ENCODE measurements around the gene SMG6. TPM values are rescaled to one million over a fixed set of nuclear protein-coding genes. Genes with fewer than 3 reads are reported as not detected.

Gene SMG6
- total RNA-seq, 1 experiment from 2014 or later: 33.8 TPM

GRCh38 chr17:2274414-2274813 lies 29.2 kb downstream of the SMG6 start:
- H3K36me3 ChIP-seq (ENCODE audit: control insufficient read depth, insufficient read depth, low read length): no peaks in the 10 kb centered on the region
- H3K4me3 ChIP-seq (ENCODE audit: low read depth, low read length): no peak overlapping the region
- Mint-ChIP-seq H3K27me3 (ENCODE audit: insufficient read depth, unreplicated experiment) (no peaks in the 10 kb centered on the region), H3K9me3 (ENCODE audit: unreplicated experiment) (no peaks in the 10 kb centered on the region), H3K36me3 (ENCODE audit: insufficient read depth, unreplicated experiment) (peaks cover 7% of the 10 kb centered on the region), H3K4me1 (ENCODE audit: low read depth, unreplicated experiment) (no peaks in the 10 kb centered on the region), H3K4me3 (ENCODE audit: unreplicated experiment) (no peak overlapping the region), H3K27ac (ENCODE audit: unreplicated experiment) (no peak overlapping the region)
- intact Hi-C loops (cut with micrococcal nuclease; ENCODE audit: unreplicated experiment): no loop called here
- POLR2A ChIA-PET: no interaction called here
- CTCF ChIA-PET: no interaction called here
- no peak for DNase-seq
- H3K9me3 ChIP-seq: no peaks in the 10 kb centered on the region
- no peaks in the 10 kb centered on the region for H3K4me1 ChIP-seq
- TF ChIP-seq CTCF (IDR thresholded peaks at IDR 0.05; ENCODE audit: insufficient read depth in 1 of 2, low read depth in 1 of 2, low read length in 1 of 2, severe bottlenecking in 1 of 2, unreplicated experiment in 1 of 2): no peak
- BruUV-seq (replicated peaks): no TSS peak
- no peaks in the 10 kb centered on the region for H3K27me3 ChIP-seq (replicated peaks; ENCODE audit: control insufficient read depth, insufficient read depth, low read length)

DNA sequence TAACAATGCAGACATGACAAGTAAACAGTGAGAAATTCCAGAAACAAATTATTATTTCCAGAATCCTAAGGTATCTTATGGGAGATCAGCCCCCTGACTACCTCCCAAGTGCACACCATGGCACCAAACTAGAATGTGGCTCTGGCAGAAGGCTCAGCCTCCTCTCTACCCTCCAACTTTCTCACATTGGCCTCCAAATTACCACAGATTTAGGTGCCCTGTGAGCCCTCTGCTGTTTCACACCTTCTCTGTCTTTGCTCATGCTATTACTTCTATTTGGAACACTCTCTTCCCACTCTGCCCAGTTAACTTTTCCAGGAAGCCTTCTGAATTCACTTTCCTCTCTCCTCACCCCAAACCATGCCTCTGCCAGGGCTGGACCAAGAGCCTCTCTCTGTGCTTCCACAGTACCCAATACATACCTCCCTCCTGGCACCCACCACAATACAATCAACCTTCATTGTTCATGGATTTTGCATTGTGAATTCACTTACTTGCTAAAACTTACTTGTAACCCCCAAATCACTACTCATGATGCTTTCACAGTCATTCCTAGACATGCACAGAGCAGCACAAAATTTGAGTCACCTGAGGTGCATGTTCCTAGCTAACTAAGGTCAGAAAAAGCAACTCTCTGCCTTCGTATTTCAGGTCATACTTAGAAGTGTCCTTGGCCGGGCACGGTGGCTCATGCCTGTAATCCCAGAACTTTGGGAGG lies 31.4 kb downstream of the SMG6 start:
- Histone ChIP-seq H3K9me3 (no peaks in the 10 kb centered on the region), H3K36me3 (ENCODE audit: control insufficient read depth, insufficient read depth, low read length) (no peaks in the 10 kb centered on the region; the same call in 1 of the 2 replicates), H3K4me1 (no peaks in the 10 kb centered on the region), H3K27me3 (replicated peaks; ENCODE audit: control insufficient read depth, insufficient read depth, low read length) (no peaks in the 10 kb centered on the region), H3K4me3 (ENCODE audit: low read depth, low read length) (no peak overlapping the region)
- Mint-ChIP-seq H3K27ac (ENCODE audit: unreplicated experiment) (no peak overlapping the region), H3K9me3 (ENCODE audit: unreplicated experiment) (no peaks in the 10 kb centered on the region), H3K4me3 (ENCODE audit: unreplicated experiment) (no peak overlapping the region), H3K36me3 (ENCODE audit: insufficient read depth, unreplicated experiment) (peaks cover 8% of the 10 kb centered on the region), H3K4me1 (ENCODE audit: low read depth, unreplicated experiment) (no peaks in the 10 kb centered on the region), H3K27me3 (ENCODE audit: insufficient read depth, unreplicated experiment) (no peaks in the 10 kb centered on the region)
- no peak for DNase-seq
- POLR2A ChIA-PET: no interaction called here
- BruUV-seq (replicated peaks): no TSS peak
- CTCF ChIA-PET: interaction anchor here (1.5 kb wide), 1 partner anchor 27 kb away, joined by 6 read pairs; no protein-coding TSS in a partner anchor
- intact Hi-C loops (cut with micrococcal nuclease; ENCODE audit: unreplicated experiment): no loop called here
- no peak for TF ChIP-seq CTCF (IDR thresholded peaks at IDR 0.05; ENCODE audit: insufficient read depth in 1 of 2, low read depth in 1 of 2, low read length in 1 of 2, severe bottlenecking in 1 of 2, unreplicated experiment in 1 of 2)

DNA sequence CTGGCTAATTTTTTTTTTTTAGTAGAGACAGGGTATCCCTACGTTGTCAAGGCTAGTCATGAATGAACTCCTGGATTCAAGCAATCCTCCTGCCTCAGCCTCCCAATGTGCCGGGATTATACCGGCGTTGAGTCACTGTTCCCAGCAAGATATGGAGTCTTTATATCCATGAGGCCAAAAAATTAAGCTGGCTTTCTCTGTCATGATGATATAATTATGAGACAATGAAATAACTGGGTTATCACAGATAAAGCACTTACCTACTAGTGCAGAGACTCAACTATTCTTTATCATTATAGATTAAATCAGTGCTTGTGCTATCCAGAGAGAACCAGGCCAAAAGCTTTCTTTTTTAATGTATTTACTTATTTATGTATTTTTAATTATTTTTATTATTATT lies 36.2 kb downstream of the SMG6 start:
- CTCF ChIA-PET: no interaction called here

More for the DNA sequence above, 36.2 kb downstream of the SMG6 start:
- TF ChIP-seq CTCF (IDR thresholded peaks at IDR 0.05; ENCODE audit: insufficient read depth in 1 of 2, low read depth in 1 of 2, low read length in 1 of 2, severe bottlenecking in 1 of 2, unreplicated experiment in 1 of 2): no peak
- POLR2A ChIA-PET: no interaction called here
- Mint-ChIP-seq H3K27ac (ENCODE audit: unreplicated experiment) (no peak overlapping the region), H3K9me3 (ENCODE audit: unreplicated experiment) (no peaks in the 10 kb centered on the region), H3K36me3 (ENCODE audit: insufficient read depth, unreplicated experiment) (peaks cover 32% of the 10 kb centered on the region), H3K27me3 (ENCODE audit: insufficient read depth, unreplicated experiment) (no peaks in the 10 kb centered on the region), H3K4me1 (ENCODE audit: low read depth, unreplicated experiment) (no peaks in the 10 kb centered on the region), H3K4me3 (ENCODE audit: unreplicated experiment) (no peak overlapping the region)
- Histone ChIP-seq H3K27me3 (replicated peaks; ENCODE audit: control insufficient read depth, insufficient read depth, low read length) (no peaks in the 10 kb centered on the region), H3K4me1 (no peaks in the 10 kb centered on the region), H3K36me3 (ENCODE audit: control insufficient read depth, insufficient read depth, low read length) (no peaks in the 10 kb centered on the region; the same call in none of the 2 replicates), H3K9me3 (no peaks in the 10 kb centered on the region), H3K4me3 (ENCODE audit: low read depth, low read length) (no peak overlapping the region)
- intact Hi-C loops (cut with micrococcal nuclease; ENCODE audit: unreplicated experiment): no loop called here
- no TSS peak for BruUV-seq (replicated peaks)
- DNase-seq: no peak
